ENCODE measurements around the gene ACVR1. TPM values are rescaled to one million over a fixed set of nuclear protein-coding genes. Genes with fewer than 3 reads are reported as not detected.

ACVR1 gene
- total RNA-seq, result 10 to 100 TPM; 19.0 to 20.8 TPM

- CTCF ChIA-PET, result interaction anchor here (0.6 to 2.2 kb wide), 12 partner anchors 10 to 367 kb away, joined by 3 to 14 read pairs (median 4); no protein-coding TSS in a partner anchor
- intact Hi-C loops (cut with micrococcal nuclease), result loop anchor here (1.0 to 5.0 kb wide), 7 partner anchors 11 to 1534 kb away; partner anchors contain the start of genes CCDC148 and PKP4
Measured at GRCh38 chr2:157876066-157876785, at the start of gene ACVR1. TSS of gene ACVR1 (minus strand) at chr2:157876330. CDS start at chr2:157799493, 76,837 bp downstream.

GRCh38 chr2:157925071-157925470 is 48.9 kb upstream of the ACVR1 start:
- Mint-ChIP-seq H3K9me3 (no peaks in the 10 kb centered on the region), H3K36me3 (ENCODE audit: low read depth) (no peaks in the 10 kb centered on the region), H3K4me1 (ENCODE audit: low read depth) (peaks cover 7% of the 10 kb centered on the region), H3K27ac (no peak overlapping the region), H3K4me3 (no peak overlapping the region), H3K27me3 (ENCODE audit: low read depth) (no peaks in the 10 kb centered on the region)
- no peak for DNase-seq
- intact Hi-C loops (cut with micrococcal nuclease), result no loop called here
- CTCF ChIA-PET, result no interaction called here

More at GRCh38 chr2:157876066-157876785, at the start of gene ACVR1:
- Mint-ChIP-seq H3K27ac (peak within 1 kb of the TSS; percentile 88), H3K36me3 (ENCODE audit: low read depth) (peaks cover 3% of the 10 kb centered on the region), H3K27me3 (ENCODE audit: low read depth) (no peaks in the 10 kb centered on the region), H3K4me3 (peak within 1 kb of the TSS; percentile 94), H3K4me1 (ENCODE audit: low read depth) (peaks cover 51% of the 10 kb centered on the region), H3K9me3 (no peaks in the 10 kb centered on the region)
- DNase-seq, result peak; percentile 91

- H3K27me3 Mint-ChIP-seq (ENCODE audit: low read depth), result no peaks in the 10 kb centered on the region
- H3K36me3 Mint-ChIP-seq (ENCODE audit: low read depth), result no peaks in the 10 kb centered on the region
- H3K4me3 Mint-ChIP-seq, result no peak overlapping the region
- H3K9me3 Mint-ChIP-seq, result no peaks in the 10 kb centered on the region
- intact Hi-C loops (cut with micrococcal nuclease), result no loop called here
- peaks cover 7% of the 10 kb centered on the region for H3K4me1 Mint-ChIP-seq (ENCODE audit: low read depth)
- H3K27ac Mint-ChIP-seq, result no peak overlapping the region
- no peak for DNase-seq
- CTCF ChIA-PET, result no interaction called here
Measured at GRCh38 chr2:157923598-157924217, 47.6 kb upstream of the ACVR1 start.

DNA sequence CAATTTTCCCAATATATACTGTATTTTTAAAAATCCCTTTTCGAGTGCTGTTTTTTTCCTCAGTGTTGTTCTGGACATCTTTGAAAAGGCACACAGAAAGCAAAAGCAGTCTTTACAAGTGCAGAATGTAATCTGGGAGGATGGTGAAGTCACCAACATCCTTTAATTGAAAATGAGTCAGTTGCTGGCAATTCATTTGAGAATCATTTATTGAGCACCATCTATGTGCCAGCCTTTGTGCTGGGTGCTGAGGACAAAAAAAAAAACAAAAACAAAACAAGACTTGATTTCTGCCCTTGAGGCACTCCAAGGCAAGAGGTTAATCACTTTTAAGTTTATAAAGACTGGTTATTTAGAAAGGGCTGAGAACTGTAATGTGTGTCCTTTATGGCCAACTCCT is 46.7 kb upstream of the ACVR1 start:
- no peak for DNase-seq
- H3K4me1 Mint-ChIP-seq (ENCODE audit: low read depth), result peaks cover 7% of the 10 kb centered on the region
- no peak overlapping the region for H3K27ac Mint-ChIP-seq
- H3K9me3 Mint-ChIP-seq, result no peaks in the 10 kb centered on the region
- H3K4me3 Mint-ChIP-seq, result no peak overlapping the region
- CTCF ChIA-PET, result no interaction called here
- intact Hi-C loops (cut with micrococcal nuclease), result no loop called here
- H3K27me3 Mint-ChIP-seq (ENCODE audit: low read depth), result no peaks in the 10 kb centered on the region
- no peaks in the 10 kb centered on the region for H3K36me3 Mint-ChIP-seq (ENCODE audit: low read depth)

DNA sequence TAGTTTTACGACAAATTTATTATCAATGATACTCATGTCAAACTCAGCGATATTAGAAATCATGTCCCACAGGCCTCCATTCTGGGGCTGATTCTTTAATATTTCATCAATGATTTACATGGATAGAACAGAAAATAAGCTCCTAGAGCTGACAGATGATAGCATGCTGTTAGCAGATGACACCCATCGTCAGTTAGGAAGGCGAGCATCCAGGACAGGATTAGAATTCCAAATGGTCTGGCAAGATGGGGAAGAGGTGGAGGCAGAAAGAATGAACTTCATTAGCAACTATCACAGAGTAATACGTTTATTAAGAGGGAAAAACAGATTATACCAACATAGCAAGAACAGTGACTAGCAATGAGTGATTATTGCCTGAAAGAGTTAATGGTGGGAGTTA is 46.2 kb upstream of the ACVR1 start:
- Mint-ChIP-seq H3K27me3 (ENCODE audit: low read depth) (no peaks in the 10 kb centered on the region), H3K9me3 (no peaks in the 10 kb centered on the region), H3K4me1 (ENCODE audit: low read depth) (peaks cover 7% of the 10 kb centered on the region), H3K36me3 (ENCODE audit: low read depth) (no peaks in the 10 kb centered on the region), H3K27ac (no peak overlapping the region), H3K4me3 (no peak overlapping the region)
- no peak for DNase-seq
- CTCF ChIA-PET, result interaction anchor here (0.7 kb wide), 1 partner anchor 702 kb away, joined by 3 read pairs; no protein-coding TSS in a partner anchor
- intact Hi-C loops (cut with micrococcal nuclease), result no loop called here

DNA sequence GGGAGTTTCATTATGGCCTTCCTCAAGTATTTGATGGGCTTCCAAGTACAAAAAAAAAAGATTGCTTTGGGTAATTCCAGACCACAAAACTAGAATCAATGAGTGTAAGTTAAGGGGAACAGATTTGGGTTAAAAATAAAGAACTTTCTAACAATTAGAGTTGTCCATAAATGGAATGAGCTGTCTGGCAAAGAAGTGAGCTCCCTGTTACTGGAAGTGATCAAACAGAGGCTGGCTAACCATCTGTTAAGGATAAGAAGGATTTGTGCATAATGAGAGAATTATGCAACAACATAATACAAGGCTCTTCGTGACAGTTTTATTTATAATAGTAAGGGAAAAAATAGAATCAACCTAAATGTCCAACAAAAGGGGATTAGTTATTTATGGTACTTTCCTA is 44.6 kb upstream of the ACVR1 start:
- H3K4me1 Mint-ChIP-seq (ENCODE audit: low read depth), result peaks cover 7% of the 10 kb centered on the region
- CTCF ChIA-PET, result no interaction called here
- DNase-seq, result no peak
- no peaks in the 10 kb centered on the region for H3K36me3 Mint-ChIP-seq (ENCODE audit: low read depth)
- no peak overlapping the region for H3K4me3 Mint-ChIP-seq
- H3K27me3 Mint-ChIP-seq (ENCODE audit: low read depth), result no peaks in the 10 kb centered on the region
- intact Hi-C loops (cut with micrococcal nuclease), result no loop called here
- no peaks in the 10 kb centered on the region for H3K9me3 Mint-ChIP-seq
- no peak overlapping the region for H3K27ac Mint-ChIP-seq

DNA sequence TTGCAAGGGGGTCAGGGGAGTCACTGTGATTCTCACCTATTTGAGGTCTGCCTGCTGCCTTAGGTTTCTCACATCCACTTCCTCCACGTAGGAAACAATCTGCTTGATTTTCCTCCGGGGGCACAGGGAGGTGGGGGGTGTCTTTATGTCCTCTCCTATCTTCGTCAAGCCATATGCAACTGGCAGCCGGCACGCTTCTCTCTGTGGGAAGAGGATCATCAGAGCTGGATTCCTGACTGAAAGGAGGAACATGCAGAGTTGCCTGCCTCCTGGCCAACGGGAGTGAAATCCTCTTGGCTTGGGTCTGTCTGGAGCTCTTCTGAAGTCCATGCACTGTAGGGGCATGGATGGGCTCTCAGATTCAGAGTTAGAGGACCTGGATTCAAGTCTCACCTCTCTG is 43.1 kb upstream of the ACVR1 start:
- no peaks in the 10 kb centered on the region for H3K9me3 Mint-ChIP-seq
- no peak overlapping the region for H3K4me3 Mint-ChIP-seq
- H3K4me1 Mint-ChIP-seq (ENCODE audit: low read depth), result peaks cover 7% of the 10 kb centered on the region
- no peak for DNase-seq
- no peak overlapping the region for H3K27ac Mint-ChIP-seq
- no peaks in the 10 kb centered on the region for H3K36me3 Mint-ChIP-seq (ENCODE audit: low read depth)
- CTCF ChIA-PET, result interaction anchor here (0.8 to 1.6 kb wide), 2 partner anchors 17 to 35 kb away, joined by 3 read pairs; no protein-coding TSS in a partner anchor
- intact Hi-C loops (cut with micrococcal nuclease), result no loop called here
- H3K27me3 Mint-ChIP-seq (ENCODE audit: low read depth), result no peaks in the 10 kb centered on the region

GRCh38 chr2:157918319-157918718 is 42.2 kb upstream of the ACVR1 start:
- Mint-ChIP-seq H3K36me3 (ENCODE audit: low read depth) (no peaks in the 10 kb centered on the region), H3K27ac (no peak overlapping the region), H3K9me3 (no peaks in the 10 kb centered on the region), H3K4me3 (no peak overlapping the region), H3K4me1 (ENCODE audit: low read depth) (peaks cover 7% of the 10 kb centered on the region), H3K27me3 (ENCODE audit: low read depth) (no peaks in the 10 kb centered on the region)
- CTCF ChIA-PET, result interaction anchor here (0.8 to 1.6 kb wide), 2 partner anchors 16 to 36 kb away, joined by 3 read pairs; no protein-coding TSS in a partner anchor
- intact Hi-C loops (cut with micrococcal nuclease), result no loop called here
- no peak for DNase-seq

GRCh38 chr2:157911750-157912149 is 35.6 kb upstream of the ACVR1 start:
- intact Hi-C loops (cut with micrococcal nuclease), result no loop called here
- no peaks in the 10 kb centered on the region for H3K4me1 Mint-ChIP-seq (ENCODE audit: low read depth)
- H3K27ac Mint-ChIP-seq, result no peak overlapping the region
- H3K36me3 Mint-ChIP-seq (ENCODE audit: low read depth), result no peaks in the 10 kb centered on the region
- no peak for DNase-seq
- CTCF ChIA-PET, result interaction anchor here (0.6 kb wide), 1 partner anchor 205 kb away, joined by 3 read pairs; no protein-coding TSS in a partner anchor
- H3K27me3 Mint-ChIP-seq (ENCODE audit: low read depth), result no peaks in the 10 kb centered on the region
- H3K9me3 Mint-ChIP-seq, result no peaks in the 10 kb centered on the region
- no peak overlapping the region for H3K4me3 Mint-ChIP-seq

GRCh38 chr2:157911246-157911645 is 35.1 kb upstream of the ACVR1 start:
- intact Hi-C loops (cut with micrococcal nuclease), result no loop called here
- CTCF ChIA-PET, result no interaction called here
- DNase-seq, result no peak
- Mint-ChIP-seq H3K27me3 (ENCODE audit: low read depth) (no peaks in the 10 kb centered on the region), H3K36me3 (ENCODE audit: low read depth) (no peaks in the 10 kb centered on the region), H3K4me1 (ENCODE audit: low read depth) (no peaks in the 10 kb centered on the region), H3K27ac (no peak overlapping the region), H3K9me3 (no peaks in the 10 kb centered on the region), H3K4me3 (no peak overlapping the region)

GRCh38 chr2:157905092-157905491 is 29.0 kb upstream of the ACVR1 start:
- H3K27ac Mint-ChIP-seq, result no peak overlapping the region
- CTCF ChIA-PET, result interaction anchor here (0.6 kb wide), 2 partner anchors 129 to 163 kb away, joined by 4 to 5 read pairs; no protein-coding TSS in a partner anchor
- H3K9me3 Mint-ChIP-seq, result no peaks in the 10 kb centered on the region
- no peak for DNase-seq
- H3K4me3 Mint-ChIP-seq, result no peak overlapping the region
- intact Hi-C loops (cut with micrococcal nuclease), result no loop called here
- H3K36me3 Mint-ChIP-seq (ENCODE audit: low read depth), result no peaks in the 10 kb centered on the region
- H3K4me1 Mint-ChIP-seq (ENCODE audit: low read depth), result peaks cover 18% of the 10 kb centered on the region
- no peaks in the 10 kb centered on the region for H3K27me3 Mint-ChIP-seq (ENCODE audit: low read depth)

DNA sequence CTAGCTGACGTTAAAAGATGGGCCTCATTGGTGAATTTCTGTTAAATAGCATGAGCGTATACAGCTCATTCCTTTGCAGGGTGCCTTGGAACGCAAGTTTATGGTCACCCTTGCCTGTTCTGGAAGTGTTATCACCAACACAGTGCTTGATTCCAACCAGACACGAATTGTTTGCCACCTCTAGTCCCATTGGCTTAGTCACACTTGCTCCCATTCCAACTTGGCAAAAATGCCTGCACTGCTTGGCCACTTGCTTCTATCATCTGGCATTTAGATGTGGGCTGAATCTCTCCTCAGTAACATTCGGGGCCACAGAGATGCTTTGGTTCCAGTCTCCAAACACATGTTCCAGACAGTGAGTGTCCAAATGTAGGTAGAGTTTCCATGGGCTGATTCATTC is 27.5 kb upstream of the ACVR1 start:
- Mint-ChIP-seq H3K36me3 (ENCODE audit: low read depth) (no peaks in the 10 kb centered on the region), H3K4me1 (ENCODE audit: low read depth) (peaks cover 31% of the 10 kb centered on the region), H3K4me3 (no peak overlapping the region), H3K27ac (no peak overlapping the region), H3K9me3 (no peaks in the 10 kb centered on the region), H3K27me3 (ENCODE audit: low read depth) (no peaks in the 10 kb centered on the region)
- intact Hi-C loops (cut with micrococcal nuclease), result no loop called here
- CTCF ChIA-PET, result no interaction called here
- DNase-seq, result no peak

- H3K36me3 Mint-ChIP-seq (ENCODE audit: low read depth), result no peaks in the 10 kb centered on the region
- intact Hi-C loops (cut with micrococcal nuclease), result no loop called here
- H3K27me3 Mint-ChIP-seq (ENCODE audit: low read depth), result no peaks in the 10 kb centered on the region
- CTCF ChIA-PET, result no interaction called here
- DNase-seq, result no peak
- H3K27ac Mint-ChIP-seq, result no peak overlapping the region
- H3K9me3 Mint-ChIP-seq, result no peaks in the 10 kb centered on the region
- H3K4me3 Mint-ChIP-seq, result no peak overlapping the region
- peaks cover 36% of the 10 kb centered on the region for H3K4me1 Mint-ChIP-seq (ENCODE audit: low read depth)
Measured at GRCh38 chr2:157903151-157903550, 27.0 kb upstream of the ACVR1 start.
